ENCODE results near the gene IQCC.

IQCC gene

GRCh38 chr1:32195972-32196823, 9.3 kb upstream of the IQCC start:
- DNase-seq = peak in 2 of 6 experiments; percentile 7 to 13

DNA sequence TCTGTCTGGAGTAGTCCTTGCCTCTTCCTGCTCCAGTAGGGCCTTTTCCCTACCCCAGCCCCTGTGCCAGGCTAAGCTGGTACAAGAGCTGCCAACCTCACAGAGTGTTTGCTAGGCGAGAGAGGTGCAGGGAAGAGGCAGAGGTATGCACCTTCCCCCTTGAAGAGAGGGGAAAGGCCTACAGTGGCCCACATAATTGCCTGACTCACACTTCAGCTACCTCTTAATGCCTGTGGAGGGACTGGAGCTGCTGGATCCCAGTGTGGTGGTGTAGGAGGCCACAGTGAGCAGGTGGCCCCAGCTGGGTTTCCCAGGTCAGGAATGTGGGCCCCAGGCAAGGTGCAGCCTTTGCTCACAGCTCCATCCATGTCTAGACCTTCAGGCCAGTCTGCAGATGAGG, 8.4 kb upstream of the IQCC start:
- DNase-seq = no peak

DNA sequence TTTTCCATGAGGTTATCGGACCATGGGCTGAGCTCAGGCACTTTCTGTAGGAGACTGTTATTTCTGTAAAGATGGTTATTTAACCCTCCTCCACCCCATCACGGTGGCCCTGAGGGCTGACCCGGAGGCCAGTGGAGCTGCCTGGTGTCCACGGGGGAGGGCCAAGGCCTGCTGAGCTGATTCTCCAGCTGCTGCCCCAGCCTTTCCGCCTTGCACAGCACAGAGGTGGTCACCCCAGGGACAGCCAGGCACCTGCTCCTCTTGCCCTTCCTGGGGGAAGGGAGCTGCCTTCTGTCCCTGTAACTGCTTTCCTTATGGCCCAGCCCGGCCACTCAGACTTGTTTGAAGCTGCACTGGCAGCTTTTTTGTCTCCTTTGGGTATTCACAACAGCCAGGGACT, 7.6 kb upstream of the IQCC start:
- no peak for DNase-seq

- DNase-seq = no peak
Observed at GRCh38 chr1:32198237-32199042, 7.0 kb upstream of the IQCC start.

GRCh38 chr1:32199043-32199716, 6.3 kb upstream of the IQCC start:
- no peak for DNase-seq

DNA sequence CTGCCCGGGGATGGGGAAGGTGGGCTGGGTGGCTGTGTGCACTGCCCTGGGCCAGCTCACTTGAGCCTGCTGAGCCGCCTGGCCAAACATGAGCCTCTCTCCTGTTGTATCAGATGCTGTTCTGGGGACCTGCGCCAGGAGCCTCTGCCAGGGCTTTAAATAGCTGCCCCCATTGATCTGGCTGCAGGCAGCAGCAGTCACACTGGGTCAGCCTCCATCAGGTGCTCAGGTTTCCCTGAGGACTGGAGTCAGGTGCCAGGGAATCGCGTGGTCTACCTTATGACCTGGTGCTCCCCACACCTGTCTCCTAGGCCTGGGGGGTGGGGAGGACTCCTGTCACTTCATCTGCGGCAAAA, 5.8 kb upstream of the IQCC start:
- no peak for DNase-seq

DNA sequence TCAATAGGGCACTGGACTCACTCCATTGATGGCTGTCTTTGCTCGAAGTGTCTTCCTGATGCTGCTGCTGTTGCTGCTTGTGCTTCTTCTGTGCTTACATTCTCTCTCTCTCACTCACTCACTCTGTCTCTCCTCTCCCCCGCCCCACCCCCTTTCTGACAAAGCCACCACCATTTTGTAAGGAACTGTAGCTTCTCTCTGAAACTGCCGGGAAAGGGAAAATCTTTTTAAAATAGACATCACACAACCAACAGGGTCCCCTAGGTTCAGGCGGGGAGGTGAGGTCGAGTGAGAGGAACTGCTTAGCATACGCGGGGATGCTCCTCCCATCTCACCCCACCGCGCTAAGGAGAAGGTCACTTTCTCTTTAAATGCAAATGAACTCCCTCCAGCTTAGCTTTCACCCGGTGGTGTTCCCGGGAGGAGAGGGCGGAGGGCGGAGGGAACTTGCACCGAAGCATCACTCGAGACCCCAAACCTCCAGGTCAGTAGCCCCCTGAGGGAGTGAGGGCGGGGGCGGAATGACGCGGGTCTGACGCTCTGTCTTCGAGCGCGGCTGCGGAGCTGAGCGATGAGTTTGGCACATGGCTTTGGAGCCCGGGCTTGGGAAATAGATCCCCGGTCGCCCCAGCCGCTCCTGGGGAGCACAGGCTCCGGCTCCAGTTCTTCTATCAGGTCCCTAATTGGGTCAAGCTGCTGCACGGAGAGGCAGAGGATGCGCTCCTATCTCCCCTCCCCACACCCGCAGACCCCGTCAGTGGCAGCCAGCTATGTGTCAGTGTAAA, 5.1 kb upstream of the IQCC start, which contains the start of gene CCDC28B:
Gene CCDC28B (plus strand): TSS at position 370 of the 785 bp plus-strand sequence. CDS start 1,341 bp downstream, outside the sequence.
- DNase-seq = peak; percentile 46 to 80 (median 64)

GRCh38 chr1:32201011-32201855, 4.2 kb upstream of the IQCC start:
- peak; percentile 66 to 80 (median 76) for DNase-seq

- DNase-seq = no peak
Observed at GRCh38 chr1:32204943-32205361, 519 bp upstream of the IQCC start.

- no peak for DNase-seq
Observed at GRCh38 chr1:32208469-32208868, 3.0 kb downstream of the IQCC start.

DNA sequence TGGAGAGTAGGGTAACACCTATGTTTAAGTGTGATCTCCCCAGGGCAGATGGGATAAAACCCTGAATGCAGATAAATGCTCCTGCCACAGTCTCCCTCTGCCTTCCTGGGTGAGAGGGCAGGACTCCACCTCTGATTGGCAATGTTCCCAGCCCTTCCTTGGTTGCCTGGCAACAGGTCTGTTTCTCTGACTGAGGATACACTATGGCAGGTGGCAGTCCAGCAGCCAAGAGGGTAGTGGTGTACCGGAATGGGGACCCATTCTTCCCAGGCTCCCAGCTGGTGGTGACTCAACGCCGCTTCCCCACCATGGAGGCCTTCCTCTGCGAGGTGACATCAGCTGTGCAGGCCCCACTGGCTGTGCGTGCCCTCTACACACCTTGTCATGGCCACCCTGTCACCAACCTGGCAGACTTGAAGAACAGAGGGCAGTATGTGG, 3.4 kb downstream of the IQCC start, which contains the start of gene DCDC2B:
Gene DCDC2B (plus strand): TSS at position 199 of the 438 bp plus-strand sequence. CDS start 5 bp downstream, at position 204.
- DNase-seq = no peak

GRCh38 chr1:32215629-32216480, 10.4 kb downstream of the IQCC start:
- peak in 5 of 6 experiments; percentile 17 to 59 (median 43) for DNase-seq

DNA sequence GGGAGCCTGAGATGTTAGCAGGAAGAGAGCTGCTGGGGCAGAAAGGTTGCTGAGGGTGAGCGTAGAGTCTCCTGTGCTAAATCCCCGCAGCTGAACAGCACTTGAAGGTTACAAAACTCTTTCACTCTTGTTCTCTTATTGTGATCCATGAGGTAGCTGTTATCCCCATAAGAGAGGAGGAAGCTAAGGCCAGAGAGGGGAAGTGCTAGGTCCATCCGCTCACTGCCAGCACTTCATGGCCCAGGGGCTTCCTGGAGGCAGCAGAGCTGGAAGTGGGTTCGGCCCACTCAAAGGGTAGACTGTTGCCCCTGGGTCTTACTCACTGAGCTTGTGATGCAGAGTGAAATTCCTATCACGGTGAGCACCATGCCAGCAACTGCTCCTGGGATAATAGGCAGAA, 11.1 kb downstream of the IQCC start:
- no peak for DNase-seq

GRCh38 chr1:32219022-32219421, 13.6 kb downstream of the IQCC start:
- DNase-seq = no peak

GRCh38 chr1:32220746-32221580, 15.5 kb downstream of the IQCC start:
- no peak for DNase-seq

GRCh38 chr1:32221581-32221979, 16.1 kb downstream of the IQCC start:
- no peak for DNase-seq

DNA sequence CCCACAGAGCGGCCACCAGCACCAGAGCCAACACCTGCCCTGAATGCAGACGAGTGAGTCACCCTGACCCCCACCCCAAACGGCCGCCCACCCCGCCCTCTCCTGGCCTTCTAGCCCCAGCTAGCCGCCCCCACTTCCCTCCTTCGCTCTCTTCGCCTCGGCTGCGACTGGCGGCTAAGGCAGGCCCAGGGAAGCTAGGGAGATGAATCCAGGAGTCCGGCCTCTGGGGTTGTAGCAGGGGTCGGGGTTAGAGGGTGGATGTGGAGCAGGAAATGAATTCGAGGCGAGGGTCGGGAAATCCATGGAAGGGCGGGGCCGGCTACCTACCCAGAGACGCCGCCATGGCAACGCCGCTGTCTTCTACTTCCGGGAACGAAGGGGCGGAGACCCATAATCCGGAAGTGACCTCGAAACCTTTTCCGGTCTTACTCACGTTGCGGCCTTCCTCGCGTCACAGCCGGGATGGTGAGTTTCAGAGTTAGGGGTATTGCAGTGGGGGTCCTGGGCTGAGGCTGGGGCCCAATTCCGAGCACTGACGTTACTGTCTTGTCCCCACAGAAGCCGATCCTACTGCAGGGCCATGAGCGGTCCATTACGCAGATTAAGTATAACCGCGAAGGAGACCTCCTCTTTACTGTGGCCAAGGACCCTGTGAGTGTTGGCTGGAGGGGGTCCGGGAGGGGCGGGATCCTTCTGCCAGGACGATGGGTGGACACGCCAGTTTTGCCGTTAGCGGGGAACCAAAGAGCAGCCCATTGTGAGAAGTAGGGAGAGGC, 16.7 kb downstream of the IQCC start, which contains the start of the genes EIF3I and TMEM234:
Gene EIF3I (plus strand): TSS at position 428 of the 776 bp plus-strand sequence. CDS start 35 bp downstream, at position 463.
Gene TMEM234 (minus strand): TSS at position 374 of the 776 bp plus-strand sequence. CDS start 31 bp downstream, at position 343.
- peak; percentile 80 to 90 (median 88) for DNase-seq

DNA sequence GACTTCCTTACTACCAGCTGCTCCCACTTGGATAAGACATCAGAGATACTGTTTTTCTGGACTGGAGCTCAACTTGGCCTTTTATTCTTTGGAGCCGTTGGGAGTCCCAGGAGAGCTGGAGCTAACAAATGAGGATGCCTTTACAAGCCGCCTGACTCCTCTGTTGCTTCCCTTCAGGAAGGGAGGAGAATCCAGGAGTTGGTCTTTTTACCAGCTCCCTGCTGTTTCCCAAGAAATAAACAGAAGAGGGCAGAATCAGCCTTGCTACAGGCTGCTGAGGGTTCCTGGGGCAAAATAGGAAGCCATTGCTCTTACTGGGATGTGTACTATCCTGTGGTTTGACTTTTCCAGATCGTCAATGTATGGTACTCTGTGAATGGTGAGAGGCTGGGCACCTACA, 18.2 kb downstream of the IQCC start:
- no peak for DNase-seq

Data from stimulated activated naive CD4-positive, alpha-beta T cell (primary cell).